ENCODE measurements around the gene PPME1.

GRCh38 chr11:74132833-74133232 lies 38.3 kb upstream of the PPME1 start:
- TF ChIP-seq, protein P1, sequence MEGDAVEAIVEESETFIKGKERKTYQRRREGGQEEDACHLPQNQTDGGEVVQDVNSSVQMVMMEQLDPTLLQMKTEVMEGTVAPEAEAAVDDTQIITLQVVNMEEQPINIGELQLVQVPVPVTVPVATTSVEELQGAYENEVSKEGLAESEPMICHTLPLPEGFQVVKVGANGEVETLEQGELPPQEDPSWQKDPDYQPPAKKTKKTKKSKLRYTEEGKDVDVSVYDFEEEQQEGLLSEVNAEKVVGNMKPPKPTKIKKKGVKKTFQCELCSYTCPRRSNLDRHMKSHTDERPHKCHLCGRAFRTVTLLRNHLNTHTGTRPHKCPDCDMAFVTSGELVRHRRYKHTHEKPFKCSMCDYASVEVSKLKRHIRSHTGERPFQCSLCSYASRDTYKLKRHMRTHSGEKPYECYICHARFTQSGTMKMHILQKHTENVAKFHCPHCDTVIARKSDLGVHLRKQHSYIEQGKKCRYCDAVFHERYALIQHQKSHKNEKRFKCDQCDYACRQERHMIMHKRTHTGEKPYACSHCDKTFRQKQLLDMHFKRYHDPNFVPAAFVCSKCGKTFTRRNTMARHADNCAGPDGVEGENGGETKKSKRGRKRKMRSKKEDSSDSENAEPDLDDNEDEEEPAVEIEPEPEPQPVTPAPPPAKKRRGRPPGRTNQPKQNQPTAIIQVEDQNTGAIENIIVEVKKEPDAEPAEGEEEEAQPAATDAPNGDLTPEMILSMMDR (IDR thresholded peaks at IDR 0.05; ENCODE audit: low read depth, low read length, poor library complexity, severe bottlenecking), result no peak
- no peak for TF ChIP-seq EZH2phosphoT487 (IDR thresholded peaks at IDR 0.05; ENCODE audit: borderline replicate concordance, low read length)
